Mesenchymal stem cell (in vitro differentiated cells and primary cell): ENCODE results near the gene ATP23.

ENCODE experiments used
- DNase-seq: peaks from one replicate; pipeline ENCODE4 v3.0.0-alpha.2; 2013
- H2AFZ ChIP-seq: one replicate; pipeline ENCODE4 v1.6.1; 2013; ENCODE audit warnings: low read depth, mild to moderate bottlenecking, control low read depth, inconsistent platforms, low read length, moderate library complexity
- H2AK5ac ChIP-seq: 2 replicates; pipeline ENCODE4 v1.6.1; 2013; ENCODE audit warnings: low read length, moderate library complexity, mild to moderate bottlenecking, inconsistent platforms; ENCODE audit not compliant: severe bottlenecking
- H2BK120ac ChIP-seq: one replicate; pipeline ENCODE4 v1.6.1; 2013; ENCODE audit warnings: low read depth, mild to moderate bottlenecking, inconsistent platforms, low read length, moderate library complexity
- H2BK12ac ChIP-seq, 2 experiments: one replicate each; pipeline ENCODE4 v1.6.1; 2013; ENCODE audit warnings: inconsistent platforms in 2 of 2, low read length in 2 of 2, mild to moderate bottlenecking in 2 of 2, moderate library complexity in 2 of 2, control low read depth in 1 of 2
- H2BK15ac ChIP-seq: one replicate; pipeline ENCODE4 v1.6.1; 2013; ENCODE audit warnings: mild to moderate bottlenecking, low read depth, inconsistent platforms; ENCODE audit not compliant: poor library complexity, severe bottlenecking
- H2BK5ac ChIP-seq: 2 replicates; pipeline ENCODE4 v1.6.1; 2013; ENCODE audit warnings: low read depth, mild to moderate bottlenecking, low read length, control low read depth, inconsistent platforms; ENCODE audit not compliant: poor library complexity, severe bottlenecking
- H3K14ac ChIP-seq, 2 experiments: one replicate each; pipeline ENCODE4 v1.6.1; 2013; ENCODE audit warnings: inconsistent platforms in 2 of 2, low read length in 2 of 2, control low read depth in 1 of 2, mild to moderate bottlenecking in 1 of 2, moderate library complexity in 1 of 2
- H3K18ac ChIP-seq, 2 experiments: one replicate each; pipeline ENCODE4 v1.6.1; 2013; ENCODE audit warnings: inconsistent platforms in 2 of 2, low read length in 2 of 2, control low read depth in 1 of 2, low read depth in 1 of 2, mild to moderate bottlenecking in 1 of 2
- H3K23ac ChIP-seq, 2 experiments: one replicate each; pipeline ENCODE4 v1.6.1; 2013; ENCODE audit warnings: inconsistent platforms in 2 of 2, low read length in 2 of 2, mild to moderate bottlenecking in 2 of 2, moderate library complexity in 2 of 2, control low read depth in 1 of 2
- H3K27ac ChIP-seq: 2 replicates; pipeline ENCODE4 v1.5.1; 2013; ENCODE audit warnings: mild to moderate bottlenecking, moderate library complexity, low read length, control low read depth, inconsistent platforms; ENCODE audit not compliant: poor library complexity, severe bottlenecking
- H3K27me3 ChIP-seq, 2 experiments: 2 replicates each; pipeline versions ENCODE4 v1.6.1 to v1.7.0; 2013; ENCODE audit warnings: low read length in 2 of 2, mild to moderate bottlenecking in 2 of 2, moderate library complexity in 2 of 2, control low read depth in 1 of 2, inconsistent platforms in 1 of 2; ENCODE audit not compliant: control insufficient read depth in 1 of 2, insufficient read depth in 1 of 2
- H3K36me3 ChIP-seq, 2 experiments: 2 replicates each; pipeline versions ENCODE4 v1.6.1 to v1.7.0; 2013; ENCODE audit warnings: low read length in 2 of 2, control low read depth in 1 of 2, inconsistent platforms in 1 of 2, low read depth in 1 of 2, mild to moderate bottlenecking in 1 of 2; ENCODE audit not compliant: insufficient read depth in 2 of 2, control insufficient read depth in 1 of 2
- H3K4ac ChIP-seq, 2 experiments: one replicate each; pipeline ENCODE4 v1.6.1; 2013; ENCODE audit warnings: inconsistent platforms in 2 of 2, low read length in 2 of 2, mild to moderate bottlenecking in 2 of 2, moderate library complexity in 2 of 2, control low read depth in 1 of 2, low read depth in 1 of 2
- H3K4me1 ChIP-seq: 2 replicates; pipeline ENCODE4 v1.6.1; 2013; ENCODE audit warnings: low read depth, low read length, control low read depth; ENCODE audit not compliant: control insufficient read depth, insufficient read depth
- H3K4me2 ChIP-seq: 2 replicates; pipeline ENCODE4 v1.6.1; 2013; ENCODE audit warnings: low read length, mild to moderate bottlenecking, inconsistent platforms; ENCODE audit not compliant: poor library complexity, severe bottlenecking
- H3K4me3 ChIP-seq, 2 experiments: 2 replicates each; pipeline versions ENCODE4 v1.5.1 to v1.7.0; 2013; ENCODE audit warnings: low read length in 2 of 2, mild to moderate bottlenecking in 2 of 2, control low read depth in 1 of 2, low read depth in 1 of 2; ENCODE audit not compliant: insufficient read depth in 1 of 2
- H3K79me1 ChIP-seq: replicated peaks from 2 replicates; pipeline ENCODE4 v1.6.1; 2013; ENCODE audit warnings: mild to moderate bottlenecking, control low read depth, low read length, inconsistent platforms; ENCODE audit not compliant: poor library complexity, severe bottlenecking
- H3K9ac ChIP-seq: 2 replicates; pipeline ENCODE4 v1.7.0; 2013; ENCODE audit warnings: mild to moderate bottlenecking, low read length, moderate library complexity
- H3K9me3 ChIP-seq: 2 replicates; pipeline ENCODE4 v1.7.0; 2013; ENCODE audit warnings: mild to moderate bottlenecking, low read length; ENCODE audit not compliant: control insufficient read depth
- H4K8ac ChIP-seq: one replicate; pipeline ENCODE4 v1.6.1; 2013; ENCODE audit warnings: inconsistent platforms, mild to moderate bottlenecking, low read length, moderate library complexity
- H4K91ac ChIP-seq: one replicate; pipeline ENCODE4 v1.6.1; 2013; ENCODE audit warnings: mild to moderate bottlenecking, low read length, inconsistent platforms
- WGBS: methylation state at CpG from one replicate; pipeline ENCODE4 v1.1.7; 2013; ENCODE audit warnings: mixed read lengths; 5-methylcytosine and 5-hydroxymethylcytosine counted together

ATP23 gene

DNA sequence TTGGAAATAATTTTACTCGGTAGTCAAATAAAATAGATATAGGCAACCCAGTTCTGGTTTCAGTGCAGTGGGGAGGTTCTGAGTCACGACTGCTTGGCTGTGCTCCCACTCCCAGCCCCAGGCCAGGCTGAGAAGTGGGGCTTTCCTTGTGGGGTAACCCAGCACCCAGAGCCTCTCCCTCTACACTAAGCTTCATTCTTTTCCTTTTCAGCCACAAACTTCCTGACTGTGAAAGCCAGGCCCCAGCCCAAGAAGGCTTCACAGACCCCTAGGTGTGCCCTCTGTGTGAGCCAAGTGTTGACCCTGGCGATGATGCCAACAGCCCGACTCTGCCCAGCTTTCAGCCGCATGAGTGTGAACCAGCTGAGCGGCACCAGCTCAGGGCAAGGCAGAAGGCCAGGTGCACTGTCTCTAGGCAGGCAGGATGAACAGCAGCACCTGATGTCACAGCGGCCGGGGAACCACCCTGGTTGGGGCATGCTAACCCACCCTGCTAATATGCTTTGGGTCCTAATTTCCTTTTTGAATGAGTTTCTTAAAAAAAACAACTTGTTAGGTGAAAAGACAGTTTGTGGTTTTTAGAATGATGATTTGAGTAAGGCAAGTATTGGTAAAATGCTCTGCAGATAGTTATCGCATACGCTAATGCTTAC is 42.2 kb upstream of the ATP23 start:
- peak; percentile 72 for DNase-seq
- H3K23ac ChIP-seq = no peak overlapping the region
- peak overlapping the region; percentile 80 for H3K9ac ChIP-seq
- no peak overlapping the region for H3K14ac ChIP-seq
- H3K4me3 ChIP-seq = no peak overlapping the region
- peak overlapping the region; percentile 30 to 50 for H3K18ac ChIP-seq
- peak overlapping the region; percentile 55 for H2BK15ac ChIP-seq
- H2BK12ac ChIP-seq = peak overlapping the region; percentile 57 to 99
- peaks cover 27% of the 10 kb centered on the region for H3K4me1 ChIP-seq
- H3K79me1 ChIP-seq = peaks cover 6% of the 10 kb centered on the region
- H4K8ac ChIP-seq = peak overlapping the region; percentile 29
- H3K4me2 ChIP-seq = no peak overlapping the region
- WGBS = 91% methylated on average over 8 of the region's 10 CpGs
- H2BK120ac ChIP-seq = peak overlapping the region; percentile 65
- no peak overlapping the region for H2BK5ac ChIP-seq
- H3K4ac ChIP-seq = peak overlapping the region; percentile 21 to 79
- H2AK5ac ChIP-seq = peak overlapping the region; percentile 7
- H4K91ac ChIP-seq = peak overlapping the region; percentile 85
- no peaks in the 10 kb centered on the region for H3K27me3 ChIP-seq
- no peaks in the 10 kb centered on the region for H3K9me3 ChIP-seq
- no peak overlapping the region for H2AFZ ChIP-seq
- H3K27ac ChIP-seq = no peak overlapping the region
- no peaks in the 10 kb centered on the region for H3K36me3 ChIP-seq

DNA sequence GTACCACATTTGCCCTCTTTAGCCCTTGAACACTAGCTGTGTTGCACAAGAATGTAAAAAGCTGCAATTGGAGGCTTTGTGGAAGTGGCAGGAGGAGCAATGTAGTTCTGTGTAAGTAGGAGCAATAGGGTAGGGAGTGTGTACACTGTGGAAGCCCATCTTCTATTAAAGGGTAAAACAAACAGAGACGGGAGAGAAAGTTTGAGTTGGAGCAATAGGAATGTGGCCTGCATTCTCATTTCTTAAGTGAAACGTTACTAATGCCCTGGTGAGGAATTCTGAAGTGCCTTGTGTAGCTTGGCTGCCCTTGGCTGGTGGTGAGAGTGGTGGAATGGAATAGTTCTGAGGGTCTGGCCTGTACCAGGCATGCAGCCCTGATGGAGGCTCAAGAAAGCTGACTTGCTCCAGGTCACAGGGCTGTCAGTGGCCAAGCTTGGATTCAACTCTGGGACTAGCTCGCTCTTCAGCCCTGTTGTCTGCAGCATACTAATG is 38.8 kb upstream of the ATP23 start:
- no peaks in the 10 kb centered on the region for H3K79me1 ChIP-seq
- no peak overlapping the region for H2BK5ac ChIP-seq
- no peak overlapping the region for H4K91ac ChIP-seq
- peaks cover 10% of the 10 kb centered on the region for H3K4me1 ChIP-seq
- DNase-seq = peak; percentile 46
- H3K36me3 ChIP-seq = no peaks in the 10 kb centered on the region
- H3K9me3 ChIP-seq = no peaks in the 10 kb centered on the region
- H3K27me3 ChIP-seq = peaks cover 0 to 10% of the 10 kb centered on the region in 2 experiments
- H2BK15ac ChIP-seq = no peak overlapping the region
- no peak overlapping the region for H3K27ac ChIP-seq
- H2AK5ac ChIP-seq = no peak overlapping the region
- H2BK120ac ChIP-seq = no peak overlapping the region
- H3K4ac ChIP-seq = no peak overlapping the region
- WGBS = 70% methylated on average over 3 of the region's 3 CpGs
- H4K8ac ChIP-seq = no peak overlapping the region
- H3K14ac ChIP-seq = no peak overlapping the region
- H2BK12ac ChIP-seq = no peak overlapping the region
- no peak overlapping the region for H3K9ac ChIP-seq
- H2AFZ ChIP-seq = no peak overlapping the region
- H3K23ac ChIP-seq = no peak overlapping the region
- no peak overlapping the region for H3K18ac ChIP-seq
- H3K4me2 ChIP-seq = no peak overlapping the region
- no peak overlapping the region for H3K4me3 ChIP-seq

DNA sequence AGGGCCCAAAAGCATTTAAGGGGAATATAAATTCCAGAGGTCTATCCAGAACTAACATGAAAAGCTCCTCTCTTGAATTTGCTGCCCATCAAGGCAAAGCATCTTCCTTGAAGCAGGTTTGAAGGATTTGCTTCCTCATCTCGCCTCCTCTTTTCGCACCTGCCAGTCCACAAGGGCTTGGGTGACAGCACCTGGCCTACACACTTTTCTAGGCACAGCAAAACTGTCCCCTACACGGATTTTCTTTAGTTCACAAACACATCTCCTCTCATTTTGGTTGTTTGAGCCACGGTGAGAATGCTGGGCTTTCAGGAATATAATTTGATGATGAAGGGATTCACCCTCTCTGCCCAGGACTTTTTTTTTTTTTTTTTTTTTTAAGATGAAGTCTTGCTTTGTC is 36.9 kb upstream of the ATP23 start:
- Histone ChIP-seq H2AK5ac (no peak overlapping the region), H3K9ac (no peak overlapping the region), H2BK120ac (no peak overlapping the region), H3K36me3 (no peaks in the 10 kb centered on the region), H4K8ac (no peak overlapping the region), H2BK12ac (no peak overlapping the region), H3K27me3 (peaks cover 0 to 15% of the 10 kb centered on the region in 2 experiments), H3K14ac (no peak overlapping the region), H3K23ac (no peak overlapping the region), H3K79me1 (no peaks in the 10 kb centered on the region), H3K18ac (no peak overlapping the region), H4K91ac (no peak overlapping the region), H2BK5ac (no peak overlapping the region), H2BK15ac (no peak overlapping the region), H3K4me1 (peaks cover 1% of the 10 kb centered on the region), H2AFZ (no peak overlapping the region), H3K4me3 (no peak overlapping the region), H3K4ac (no peak overlapping the region), H3K9me3 (no peaks in the 10 kb centered on the region), H3K4me2 (no peak overlapping the region), H3K27ac (no peak overlapping the region)
- no peak for DNase-seq
- 100% methylated on average over 2 of the region's 4 CpGs for WGBS

- Histone ChIP-seq H3K4ac (no peak overlapping the region), H3K9ac (peak overlapping the region; percentile 81), H3K18ac (no peak overlapping the region), H3K27me3 (peaks cover 0 to 15% of the 10 kb centered on the region in 2 experiments), H3K4me2 (no peak overlapping the region), H3K36me3 (no peaks in the 10 kb centered on the region), H3K4me1 (peaks cover 1% of the 10 kb centered on the region), H2BK120ac (no peak overlapping the region), H2BK15ac (peak overlapping the region; percentile 20), H3K27ac (no peak overlapping the region), H4K8ac (peak overlapping the region; percentile 32), H3K4me3 (no peak overlapping the region), H2BK12ac (no peak overlapping the region), H2BK5ac (no peak overlapping the region), H2AFZ (no peak overlapping the region), H3K79me1 (no peaks in the 10 kb centered on the region), H3K23ac (no peak overlapping the region), H3K14ac (no peak overlapping the region), H3K9me3 (no peaks in the 10 kb centered on the region), H2AK5ac (no peak overlapping the region), H4K91ac (no peak overlapping the region)
- peak; percentile 89 for DNase-seq
- WGBS = 36% methylated on average over 20 of the region's 26 CpGs
Observed at GRCh38 chr12:57904848-57905811, 36.2 kb upstream of the ATP23 start.
